Upper lobe of right lung (tissue), 1 donor: ENCODE results near the gene CDCP2. TPM values are rescaled to one million over a fixed set of nuclear protein-coding genes. Genes with fewer than 3 reads are reported as not detected.
"Not testable (repeated sequence)": the region's sequence is repeated elsewhere in the genome, so short reads cannot be mapped to it uniquely, and the experiment has no call there.

Experiments used
- ATAC-seq: fragments of 200-7000 bp; cut with Tn5 transposase; one replicate; pipeline ENCODE4 v1.9.1; 2020; ENCODE audit warnings: mild to moderate bottlenecking, moderate library complexity
- DNase-seq: peaks from one replicate; pipeline ENCODE4 v3.0.0-alpha.2; 2020
- H3K27ac ChIP-seq: fragments of 200-600 bp; one replicate; pipeline ENCODE4 v1.8.0; 2022
- H3K27me3 ChIP-seq: fragments of 200-600 bp; one replicate; pipeline ENCODE4 v1.8.0; 2022; ENCODE audit warnings: mild to moderate bottlenecking
- H3K36me3 ChIP-seq: fragments of 200-600 bp; one replicate; pipeline ENCODE4 v1.8.0; 2022
- H3K4me1 ChIP-seq: fragments of 200-600 bp; one replicate; pipeline ENCODE4 v1.8.0; 2022
- H3K4me3 ChIP-seq: fragments of 200-600 bp; one replicate; pipeline ENCODE4 v1.8.0; 2022; ENCODE audit warnings: mild to moderate bottlenecking
- H3K9me3 ChIP-seq: fragments of 200-600 bp; one replicate; pipeline ENCODE4 v1.8.0; 2022
- CTCF ChIP-seq: fragments of 200-600 bp; IDR thresholded peaks from one replicate; pipeline ENCODE4 v1.8.0; 2022; ENCODE audit warnings: antibody characterized with exemption
- intact Hi-C: fragments of 100-400 bp; cut with DNase I; formaldehyde crosslinking; loops from one replicate; pipeline ENCODE4 v1.11.0; 2022
- total RNA-seq: library from RNA; stranded (reverse); fragmentation: NEBNext Ultra II Directional; extraction: Animal tissue kit (Norgen Biotek cat#: 25700); gene quantifications from one replicate; pipeline ENCODE4 v1.2.1, GENCODE V29; 2021
- donor health status: DM: no; HTN: yes; CAD: no; lungs with severe emphysema.

CDCP2 gene
- total RNA-seq, 1 donor from 2014 or later: 0.35 TPM

GRCh38 chr1:54108156-54108555 is 44.6 kb downstream of the CDCP2 start:
- Histone ChIP-seq H3K4me1 (no peaks in the 10 kb centered on the region), H3K36me3 (no peaks in the 10 kb centered on the region), H3K27ac (no peak overlapping the region), H3K27me3 (no peaks in the 10 kb centered on the region), H3K9me3 (no peaks in the 10 kb centered on the region), H3K4me3 (no peak overlapping the region)
- no peak for ATAC-seq
- no peak for TF ChIP-seq CTCF
- DNase-seq: no peak
- intact Hi-C loops: no loop called here

GRCh38 chr1:54107131-54107530 is 45.7 kb downstream of the CDCP2 start:
- no peak overlapping the region for H3K27ac ChIP-seq
- no peaks in the 10 kb centered on the region for H3K36me3 ChIP-seq
- DNase-seq (no peak), ATAC-seq (no peak)
- no peak for TF ChIP-seq CTCF
- intact Hi-C loops: no loop called here
- no peaks in the 10 kb centered on the region for H3K27me3 ChIP-seq
- H3K4me3 ChIP-seq: no peak overlapping the region
- H3K4me1 ChIP-seq: no peaks in the 10 kb centered on the region
- H3K9me3 ChIP-seq: no peaks in the 10 kb centered on the region

GRCh38 chr1:54105736-54106269 is 47.0 kb downstream of the CDCP2 start:
- H3K27ac ChIP-seq: no peak overlapping the region
- H3K4me3 ChIP-seq: no peak overlapping the region
- intact Hi-C loops: no loop called here
- no peaks in the 10 kb centered on the region for H3K9me3 ChIP-seq
- no peaks in the 10 kb centered on the region for H3K36me3 ChIP-seq
- DNase-seq: no peak
- H3K27me3 ChIP-seq: no peaks in the 10 kb centered on the region
- no peak for ATAC-seq
- no peak for TF ChIP-seq CTCF
- H3K4me1 ChIP-seq: no peaks in the 10 kb centered on the region

GRCh38 chr1:54105080-54105479 is 47.7 kb downstream of the CDCP2 start:
- Histone ChIP-seq H3K27me3 (no peaks in the 10 kb centered on the region), H3K9me3 (no peaks in the 10 kb centered on the region), H3K36me3 (no peaks in the 10 kb centered on the region), H3K4me3 (no peak overlapping the region), H3K4me1 (no peaks in the 10 kb centered on the region), H3K27ac (no peak overlapping the region)
- intact Hi-C loops: no loop called here
- no peak for TF ChIP-seq CTCF
- ATAC-seq (no peak), DNase-seq (no peak)

GRCh38 chr1:54104613-54105012 is 48.2 kb downstream of the CDCP2 start:
- intact Hi-C loops, H3K9me3 ChIP-seq, H3K4me3 ChIP-seq, H3K36me3 ChIP-seq, ATAC-seq, DNase-seq, H3K4me1 ChIP-seq, H3K27me3 ChIP-seq, H3K27ac ChIP-seq: not testable (repeated sequence)

GRCh38 chr1:54103414-54103813 is 49.4 kb downstream of the CDCP2 start:
- ATAC-seq: no peak
- no peaks in the 10 kb centered on the region for H3K9me3 ChIP-seq
- H3K4me3 ChIP-seq: no peak overlapping the region
- H3K27ac ChIP-seq: no peak overlapping the region
- no peaks in the 10 kb centered on the region for H3K27me3 ChIP-seq
- H3K4me1 ChIP-seq: no peaks in the 10 kb centered on the region
- no peak for TF ChIP-seq CTCF
- DNase-seq: no peak
- no peaks in the 10 kb centered on the region for H3K36me3 ChIP-seq
- intact Hi-C loops: no loop called here
